HS-5 (cell line): ENCODE data around the gene ALG14.
"Not testable (repeated sequence)": the region's sequence is repeated elsewhere in the genome, so short reads cannot be mapped to it uniquely, and the experiment has no call there.

Experiments used
- DNase-seq: peaks from one replicate; pipeline ENCODE4 v3.0.0-alpha.2; 2012; ENCODE audit warnings: low read depth

The ALG14 gene

GRCh38 chr1:94953746-94954145 lies 119.0 kb downstream of the ALG14 start:
- no peak for DNase-seq

- DNase-seq: no peak
Measured at GRCh38 chr1:94953107-94953506, 119.6 kb downstream of the ALG14 start.

GRCh38 chr1:94952539-94952938 lies 120.2 kb downstream of the ALG14 start:
- no peak for DNase-seq

- DNase-seq: no peak
Measured at GRCh38 chr1:94951509-94952208, 121.1 kb downstream of the ALG14 start.

GRCh38 chr1:94951046-94951445 lies 121.7 kb downstream of the ALG14 start:
- DNase-seq: no peak

- no peak for DNase-seq
Measured at GRCh38 chr1:94949681-94950661, 122.8 kb downstream of the ALG14 start.

- DNase-seq: no peak
Measured at GRCh38 chr1:94947437-94947836, 125.3 kb downstream of the ALG14 start.

- DNase-seq: no peak
Measured at GRCh38 chr1:94946886-94947285, 125.9 kb downstream of the ALG14 start.

- DNase-seq: no peak
Measured at GRCh38 chr1:94942171-94943128, 130.3 kb downstream of the ALG14 start.

- DNase-seq: not testable (repeated sequence)
Measured at GRCh38 chr1:94941480-94941879, 131.3 kb downstream of the ALG14 start.

- no peak for DNase-seq
Measured at GRCh38 chr1:94940738-94941137, 132.0 kb downstream of the ALG14 start.

GRCh38 chr1:94937820-94938219 lies 134.9 kb downstream of the ALG14 start:
- no peak for DNase-seq

- no peak for DNase-seq
Measured at GRCh38 chr1:94936861-94937620, 135.7 kb downstream of the ALG14 start.

GRCh38 chr1:94935476-94935875 lies 137.3 kb downstream of the ALG14 start:
- no peak for DNase-seq

- DNase-seq: no peak
Measured at GRCh38 chr1:94935034-94935433, 137.7 kb downstream of the ALG14 start.

- no peak for DNase-seq
Measured at GRCh38 chr1:94934551-94934950, 138.2 kb downstream of the ALG14 start.

GRCh38 chr1:94931254-94931841 lies 141.4 kb downstream of the ALG14 start:
- no peak for DNase-seq

- DNase-seq: no peak
Measured at GRCh38 chr1:94929351-94930217, 143.2 kb downstream of the ALG14 start.

GRCh38 chr1:94928293-94928939 lies 144.3 kb downstream of the ALG14 start:
- no peak for DNase-seq
